HG03159 (cell line): Measurements from ENCODE around the gene ERLEC1.

ENCODE experiments used
- ATAC-seq: cut with Tn5 transposase; IDR thresholded peaks from one replicate; pipeline ENCODE4 v1.9.1; 2021; ENCODE audit warnings: mild to moderate bottlenecking, moderate library complexity; ENCODE audit not compliant: unreplicated experiment

ERLEC1 gene

DNA sequence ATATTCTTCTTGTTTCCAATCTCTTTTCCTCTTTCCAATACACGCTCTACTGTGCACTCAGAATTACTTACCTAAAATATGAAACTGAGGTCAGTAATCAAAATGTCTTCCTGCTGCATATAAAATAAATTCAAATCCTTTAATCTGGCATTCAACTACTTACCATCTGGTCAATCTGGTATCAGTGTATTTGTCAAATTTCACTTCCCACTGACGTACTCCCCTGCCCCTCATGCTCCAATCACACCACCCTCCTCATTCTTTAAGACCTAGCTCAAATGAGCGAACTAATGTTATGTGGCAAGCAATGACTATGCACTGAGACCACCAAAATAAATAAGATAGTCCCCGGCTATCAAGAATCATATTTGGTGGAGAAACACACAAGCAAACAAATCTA, 6.8 kb upstream of the ERLEC1 start:
- no peak for ATAC-seq

GRCh38 chr2:53782676-53783075, 4.2 kb upstream of the ERLEC1 start:
- ATAC-seq: no peak

GRCh38 chr2:53784436-53784835, 2.4 kb upstream of the ERLEC1 start:
- no peak for ATAC-seq

DNA sequence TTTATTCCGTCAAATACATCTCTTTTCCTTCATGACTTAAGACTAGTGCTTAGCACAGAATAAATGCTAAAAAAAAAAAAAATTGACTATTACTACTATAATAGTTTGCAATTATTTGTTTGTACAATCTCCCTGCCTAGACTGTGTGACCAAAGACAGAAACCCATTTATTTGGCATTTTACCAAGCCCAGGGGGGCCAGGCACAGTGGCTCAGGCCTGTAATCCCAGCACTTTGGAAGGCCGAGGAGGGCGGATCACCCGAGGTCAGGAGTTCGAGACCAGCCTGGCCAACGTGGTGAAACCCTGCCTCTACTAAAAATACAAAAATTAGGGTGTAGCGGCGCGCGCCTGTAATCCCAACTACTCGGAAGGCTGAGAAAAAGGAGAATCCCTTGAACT, 1.5 kb upstream of the ERLEC1 start:
- no peak for ATAC-seq

GRCh38 chr2:53786352-53786704, 516 bp upstream of the ERLEC1 start:
- ATAC-seq: peak; percentile 24

GRCh38 chr2:53787614-53788289, 908 bp downstream of the ERLEC1 start:
- ATAC-seq: no peak

DNA sequence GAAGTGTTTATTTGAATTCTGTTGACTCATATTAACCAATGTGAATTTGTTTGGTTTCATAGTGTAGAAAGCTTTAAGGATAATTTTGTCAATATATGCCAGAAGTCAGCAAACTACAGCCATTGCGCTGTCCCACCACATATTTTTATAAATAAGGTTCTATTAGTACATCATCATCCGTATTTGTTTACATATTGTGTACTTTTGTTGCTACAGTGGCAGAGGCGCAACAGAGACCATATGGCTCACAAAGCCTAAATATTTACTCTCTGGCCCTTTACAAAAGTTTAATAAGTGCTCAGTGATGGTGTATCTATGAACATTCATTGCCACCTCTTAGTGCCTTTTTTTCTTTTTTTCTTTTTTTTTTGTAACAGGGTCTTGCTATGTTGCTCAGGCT, 6.4 kb downstream of the ERLEC1 start:
- ATAC-seq: no peak

DNA sequence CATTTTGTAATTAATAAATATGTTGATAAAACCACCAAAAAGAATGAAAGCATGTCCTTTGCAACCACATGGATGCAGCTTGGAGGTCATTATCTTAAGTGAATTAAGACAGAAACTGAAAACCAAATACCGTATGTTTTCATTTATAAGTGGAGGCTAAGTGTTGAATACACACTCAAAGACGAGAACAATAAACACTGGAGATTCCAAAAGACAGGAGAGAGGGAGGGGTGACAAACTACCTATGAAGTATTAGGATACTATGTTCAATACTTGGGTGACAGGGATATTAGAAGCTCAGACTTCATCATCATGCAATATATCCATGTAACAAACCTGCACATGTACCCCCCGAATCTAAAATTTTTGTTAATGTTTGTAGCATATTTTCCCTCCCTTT, 7.0 kb downstream of the ERLEC1 start:
- ATAC-seq: no peak

DNA sequence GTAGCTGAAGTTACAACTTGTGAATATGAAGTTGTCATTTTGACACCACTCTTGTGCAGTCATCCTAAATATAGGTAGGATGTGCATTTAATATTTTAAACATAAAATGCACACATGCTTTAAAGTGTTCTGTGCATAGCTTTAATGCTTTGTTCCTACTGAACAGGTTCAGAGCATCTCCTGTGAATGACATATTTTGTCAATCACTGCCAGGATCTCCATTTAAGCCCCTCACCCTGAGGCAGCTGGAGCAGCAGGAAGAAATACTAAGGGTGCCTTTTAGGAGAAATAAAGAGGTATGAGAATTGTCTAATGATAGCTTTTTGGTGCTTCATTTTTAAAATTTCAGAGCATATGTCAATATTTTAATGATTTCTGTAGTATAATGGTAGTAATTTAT, 14.7 kb downstream of the ERLEC1 start:
- ATAC-seq: no peak

- ATAC-seq: no peak
Observed at GRCh38 chr2:53802617-53803151, 15.8 kb downstream of the ERLEC1 start.

DNA sequence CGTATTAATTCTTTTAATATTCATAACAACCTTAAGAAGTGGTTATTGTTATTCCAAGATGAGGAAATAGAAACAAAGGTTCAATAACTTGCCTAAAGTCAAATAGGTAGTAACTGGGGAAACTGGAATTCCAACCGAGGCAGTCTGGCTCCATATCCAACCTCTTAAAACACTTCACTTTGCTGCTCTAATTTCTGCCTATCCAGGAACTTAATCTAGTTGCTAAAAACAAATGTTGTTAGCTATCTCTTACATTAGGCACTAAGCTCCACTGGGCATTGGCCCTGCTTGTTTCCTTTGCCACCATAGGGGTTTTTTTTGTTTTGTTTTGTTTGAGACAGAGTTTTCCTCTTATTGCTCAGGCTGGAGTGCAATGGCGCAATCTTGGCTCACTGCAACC, 24.8 kb downstream of the ERLEC1 start:
- no peak for ATAC-seq

DNA sequence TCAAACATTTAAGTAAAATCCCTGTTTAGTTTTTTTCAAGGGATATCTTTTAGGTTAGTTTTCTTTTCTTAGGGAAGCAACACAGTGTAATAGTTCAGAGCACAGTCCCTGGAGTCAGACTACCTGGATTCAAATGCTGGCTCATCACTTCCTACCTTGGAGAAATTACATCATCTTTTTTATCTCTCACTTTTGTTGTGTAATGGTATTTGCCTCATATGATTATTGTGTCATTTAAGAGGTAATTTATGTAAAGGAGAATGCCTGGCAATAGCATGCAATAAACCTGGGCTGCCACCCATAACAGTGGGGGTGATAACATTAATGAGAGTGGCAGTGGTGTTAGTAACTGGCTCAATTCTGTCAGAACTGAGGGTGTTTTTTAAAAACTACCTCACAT, 26.3 kb downstream of the ERLEC1 start:
- no peak for ATAC-seq

GRCh38 chr2:53818854-53819435, 32.1 kb downstream of the ERLEC1 start:
- ATAC-seq: no peak

DNA sequence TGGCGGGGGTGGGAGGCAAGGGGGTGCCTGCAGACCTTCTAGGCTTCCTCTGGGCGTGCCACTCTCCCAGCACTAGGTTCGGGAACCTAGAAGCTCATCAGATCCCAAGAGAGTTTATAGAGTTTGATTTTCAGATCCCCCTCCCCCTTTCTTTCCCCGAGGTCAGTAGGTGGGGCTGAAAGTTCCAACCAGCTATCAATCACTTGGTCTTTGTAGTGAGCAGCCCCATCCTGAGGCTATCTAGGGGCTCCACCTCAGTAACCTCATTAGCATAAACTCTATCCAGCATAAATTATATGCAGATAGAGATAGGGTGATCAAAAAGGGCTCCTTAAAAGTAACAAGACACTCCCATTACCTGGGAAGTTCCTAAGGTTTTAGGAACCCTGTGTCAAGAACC, 32.8 kb downstream of the ERLEC1 start:
- ATAC-seq: no peak

GRCh38 chr2:53820048-53820447, 33.2 kb downstream of the ERLEC1 start:
- no peak for ATAC-seq

- no peak for ATAC-seq
Observed at GRCh38 chr2:53820711-53821110, 33.9 kb downstream of the ERLEC1 start.

GRCh38 chr2:53821810-53822209, 35.0 kb downstream of the ERLEC1 start:
- ATAC-seq: no peak

DNA sequence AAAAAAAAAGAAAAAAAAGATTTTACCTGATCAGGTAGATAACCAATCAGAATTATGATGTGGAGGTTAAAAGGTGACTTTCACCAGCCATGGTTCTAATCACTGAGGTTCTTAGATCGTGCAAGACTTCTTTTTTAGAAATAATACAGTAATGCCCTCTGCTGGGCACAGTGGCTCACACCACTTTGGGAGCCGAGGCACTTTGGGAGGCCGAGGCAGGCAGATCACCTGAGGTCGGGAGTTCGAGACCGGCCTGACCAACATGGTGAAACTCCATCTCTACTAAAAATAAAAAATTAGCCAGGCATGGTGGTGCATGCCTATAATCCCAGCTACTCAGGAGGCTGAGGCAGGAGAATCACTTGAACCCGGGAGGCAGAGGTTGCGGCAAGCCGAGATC, 36.8 kb downstream of the ERLEC1 start:
- ATAC-seq: peak; percentile 51

- no peak for ATAC-seq
Observed at GRCh38 chr2:53826030-53826410, 39.2 kb downstream of the ERLEC1 start.

- no peak for ATAC-seq
Observed at GRCh38 chr2:53826587-53827397, 39.9 kb downstream of the ERLEC1 start.

GRCh38 chr2:53827398-53828175, 40.7 kb downstream of the ERLEC1 start:
- ATAC-seq: no peak
